Central memory CD8-positive, alpha-beta T cell (primary cell): Measurements from ENCODE around the gene ZRANB2.

Source experiments
- ATAC-seq: fragments of 150-1000 bp; cut with Tn5 transposase; replicated peaks from 2 replicates; pipeline ENCODE4 v1.10.0; 2022; ENCODE audit warnings: mild to moderate bottlenecking, moderate FRiP score, moderate number of reproducible peaks; ENCODE audit not compliant: poor library complexity, severe bottlenecking; ENCODE audit errors: extremely low read depth
- DNase-seq, 2 donors: peaks; one replicate each; pipeline ENCODE4 v3.0.0; 2021; ENCODE audit warnings: low spot score in 2 of 2
- H3K27ac Mint-ChIP-seq: one replicate; pipeline ENCODE4 v1.8.0; 2022; ENCODE audit warnings: low read depth, mild to moderate bottlenecking, moderate library complexity, mixed read lengths
- H3K27me3 Mint-ChIP-seq: one replicate; pipeline ENCODE4 v1.8.0; 2022; ENCODE audit warnings: mixed read lengths
- H3K36me3 Mint-ChIP-seq: one replicate; pipeline ENCODE4 v1.8.0; 2022; ENCODE audit warnings: mild to moderate bottlenecking, moderate library complexity, mixed read lengths; ENCODE audit not compliant: insufficient read depth
- H3K4me1 Mint-ChIP-seq: one replicate; pipeline ENCODE4 v1.8.0; 2022; ENCODE audit warnings: mixed read lengths
- H3K4me3 Mint-ChIP-seq: one replicate; pipeline ENCODE4 v1.8.0; 2022; ENCODE audit warnings: mild to moderate bottlenecking, moderate library complexity, mixed read lengths
- H3K9me3 Mint-ChIP-seq: one replicate; pipeline ENCODE4 v1.8.0; 2022; ENCODE audit warnings: mixed read lengths

Gene ZRANB2

GRCh38 chr1:71037066-71037465, 43.8 kb downstream of the ZRANB2 start:
- DNase-seq: no peak
- H3K27me3 Mint-ChIP-seq: peaks cover 52% of the 10 kb centered on the region
- no peaks in the 10 kb centered on the region for H3K36me3 Mint-ChIP-seq
- H3K9me3 Mint-ChIP-seq: no peaks in the 10 kb centered on the region
- H3K27ac Mint-ChIP-seq: no peak overlapping the region
- no peak for ATAC-seq
- H3K4me1 Mint-ChIP-seq: no peaks in the 10 kb centered on the region
- H3K4me3 Mint-ChIP-seq: no peak overlapping the region

GRCh38 chr1:71033136-71033535, 47.7 kb downstream of the ZRANB2 start:
- H3K27me3 Mint-ChIP-seq: peaks cover 38% of the 10 kb centered on the region
- no peaks in the 10 kb centered on the region for H3K9me3 Mint-ChIP-seq
- H3K4me3 Mint-ChIP-seq: no peak overlapping the region
- ATAC-seq (no peak), DNase-seq (no peak)
- no peak overlapping the region for H3K27ac Mint-ChIP-seq
- H3K4me1 Mint-ChIP-seq: no peaks in the 10 kb centered on the region
- no peaks in the 10 kb centered on the region for H3K36me3 Mint-ChIP-seq

- Mint-ChIP-seq H3K27ac (no peak overlapping the region), H3K27me3 (peaks cover 41% of the 10 kb centered on the region), H3K4me1 (no peaks in the 10 kb centered on the region), H3K4me3 (no peak overlapping the region), H3K36me3 (no peaks in the 10 kb centered on the region), H3K9me3 (no peaks in the 10 kb centered on the region)
- no peak for ATAC-seq
- DNase-seq: no peak
Observed at GRCh38 chr1:71031426-71031825, 49.4 kb downstream of the ZRANB2 start.

- H3K4me3 Mint-ChIP-seq: no peak overlapping the region
- no peaks in the 10 kb centered on the region for H3K9me3 Mint-ChIP-seq
- no peak for DNase-seq
- no peak overlapping the region for H3K27ac Mint-ChIP-seq
- no peaks in the 10 kb centered on the region for H3K4me1 Mint-ChIP-seq
- no peaks in the 10 kb centered on the region for H3K36me3 Mint-ChIP-seq
- peaks cover 28% of the 10 kb centered on the region for H3K27me3 Mint-ChIP-seq
- ATAC-seq: no peak
Observed at GRCh38 chr1:71030026-71030425, 50.8 kb downstream of the ZRANB2 start.

- ATAC-seq (no peak), DNase-seq (no peak)
- Mint-ChIP-seq H3K4me3 (no peak overlapping the region), H3K9me3 (no peaks in the 10 kb centered on the region), H3K36me3 (no peaks in the 10 kb centered on the region), H3K27ac (no peak overlapping the region), H3K4me1 (no peaks in the 10 kb centered on the region), H3K27me3 (peaks cover 26% of the 10 kb centered on the region)
Observed at GRCh38 chr1:71028981-71029380, 51.9 kb downstream of the ZRANB2 start.

GRCh38 chr1:71027991-71028390, 52.8 kb downstream of the ZRANB2 start:
- no peak for ATAC-seq
- DNase-seq: no peak
- Mint-ChIP-seq H3K36me3 (no peaks in the 10 kb centered on the region), H3K4me3 (no peak overlapping the region), H3K4me1 (no peaks in the 10 kb centered on the region), H3K27me3 (peaks cover 26% of the 10 kb centered on the region), H3K9me3 (no peaks in the 10 kb centered on the region), H3K27ac (no peak overlapping the region)

- Mint-ChIP-seq H3K9me3 (no peaks in the 10 kb centered on the region), H3K27ac (no peak overlapping the region), H3K4me3 (no peak overlapping the region), H3K27me3 (peaks cover 21% of the 10 kb centered on the region), H3K36me3 (no peaks in the 10 kb centered on the region), H3K4me1 (no peaks in the 10 kb centered on the region)
- ATAC-seq: no peak
- DNase-seq: no peak
Observed at GRCh38 chr1:71026093-71026492, 54.7 kb downstream of the ZRANB2 start.

- H3K4me3 Mint-ChIP-seq: no peak overlapping the region
- ATAC-seq (no peak), DNase-seq (no peak)
- no peak overlapping the region for H3K27ac Mint-ChIP-seq
- no peaks in the 10 kb centered on the region for H3K36me3 Mint-ChIP-seq
- no peaks in the 10 kb centered on the region for H3K4me1 Mint-ChIP-seq
- no peaks in the 10 kb centered on the region for H3K9me3 Mint-ChIP-seq
- H3K27me3 Mint-ChIP-seq: peaks cover 7% of the 10 kb centered on the region
Observed at GRCh38 chr1:71023515-71023914, 57.3 kb downstream of the ZRANB2 start.

- DNase-seq (no peak), ATAC-seq (no peak)
- H3K27me3 Mint-ChIP-seq: peaks cover 20% of the 10 kb centered on the region
- no peaks in the 10 kb centered on the region for H3K4me1 Mint-ChIP-seq
- no peaks in the 10 kb centered on the region for H3K36me3 Mint-ChIP-seq
- no peaks in the 10 kb centered on the region for H3K9me3 Mint-ChIP-seq
- no peak overlapping the region for H3K27ac Mint-ChIP-seq
- H3K4me3 Mint-ChIP-seq: no peak overlapping the region
Observed at GRCh38 chr1:71019233-71019969, 61.4 kb downstream of the ZRANB2 start.

- Mint-ChIP-seq H3K27me3 (peaks cover 20% of the 10 kb centered on the region), H3K9me3 (no peaks in the 10 kb centered on the region), H3K36me3 (no peaks in the 10 kb centered on the region), H3K4me1 (no peaks in the 10 kb centered on the region), H3K27ac (no peak overlapping the region), H3K4me3 (no peak overlapping the region)
- ATAC-seq (no peak), DNase-seq (no peak)
Observed at GRCh38 chr1:71018791-71019190, 62.0 kb downstream of the ZRANB2 start.

- Mint-ChIP-seq H3K4me3 (no peak overlapping the region), H3K27me3 (peaks cover 20% of the 10 kb centered on the region), H3K4me1 (no peaks in the 10 kb centered on the region), H3K36me3 (no peaks in the 10 kb centered on the region), H3K9me3 (no peaks in the 10 kb centered on the region), H3K27ac (no peak overlapping the region)
- ATAC-seq (no peak), DNase-seq (no peak)
Observed at GRCh38 chr1:71015745-71016144, 65.1 kb downstream of the ZRANB2 start.

- peaks cover 30% of the 10 kb centered on the region for H3K27me3 Mint-ChIP-seq
- no peak overlapping the region for H3K27ac Mint-ChIP-seq
Observed at GRCh38 chr1:71014178-71014579, 66.7 kb downstream of the ZRANB2 start.

More at GRCh38 chr1:71014178-71014579, 66.7 kb downstream of the ZRANB2 start:
- Mint-ChIP-seq H3K36me3 (no peaks in the 10 kb centered on the region), H3K9me3 (no peaks in the 10 kb centered on the region), H3K4me3 (no peak overlapping the region), H3K4me1 (no peaks in the 10 kb centered on the region)
- no peak for DNase-seq
- ATAC-seq: no peak
